ENCODE data around the gene CTNNA2.

The CTNNA2 gene

DNA sequence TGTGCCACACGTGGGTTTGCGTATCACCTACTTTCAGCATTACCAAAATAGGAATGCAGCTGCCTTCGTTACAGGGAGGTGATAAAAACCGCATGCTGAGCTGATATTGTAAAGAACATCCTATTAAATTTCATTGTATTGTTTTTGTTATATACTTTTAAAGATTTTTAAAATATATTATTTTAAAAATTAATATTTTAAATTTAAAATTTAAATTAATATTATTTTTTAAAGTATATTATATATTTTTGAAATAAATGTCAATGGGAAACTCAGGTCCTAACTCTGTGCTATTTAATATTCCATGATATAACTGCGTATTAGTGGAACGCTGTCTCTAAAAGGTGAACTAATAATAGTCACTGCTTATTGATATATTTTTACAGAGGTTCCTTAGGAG is 51.2 kb downstream of the CTNNA2 start:
- Histone ChIP-seq H3K27me3 (no peaks in the 10 kb centered on the region), H3K4me1 (no peaks in the 10 kb centered on the region), H3K9me3 (replicated peaks in 1 of 11) (peaks cover 0 to 13% (median 0%) of the 10 kb centered on the region in 11 experiments; a peak in 2 of 22 replicates), H3K9ac (no peak overlapping the region), H3K4me3 (no peak overlapping the region), H3K27ac (no peak overlapping the region), H3K36me3 (no peaks in the 10 kb centered on the region), H3K4me2 (no peak overlapping the region), H4K20me1 (no peaks in the 10 kb centered on the region)
- TF ChIP-seq Cebpa-rat (IDR thresholded peaks at IDR 0.05): no peak

DNA sequence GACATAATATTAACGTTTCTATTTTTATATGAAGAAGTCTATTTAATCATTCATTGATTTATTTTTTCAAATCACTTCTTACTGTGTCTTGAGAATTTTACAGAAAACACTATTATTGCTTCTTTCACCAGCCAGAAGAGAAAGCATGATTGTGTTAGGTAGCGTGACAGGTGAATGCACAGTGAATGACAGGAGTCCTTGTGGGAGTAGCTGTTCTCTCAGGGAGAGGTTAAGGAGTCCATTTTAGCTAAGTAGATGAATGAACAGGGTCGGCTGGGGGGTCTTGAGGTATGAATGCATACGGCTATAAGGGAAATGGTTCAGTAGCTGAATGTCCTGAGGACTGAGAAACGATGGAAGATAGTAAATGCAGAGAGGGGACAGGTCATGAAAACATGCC is 56.2 kb downstream of the CTNNA2 start:
- no peaks in the 10 kb centered on the region for H4K20me1 ChIP-seq
- H3K36me3 ChIP-seq: no peaks in the 10 kb centered on the region
- H3K9ac ChIP-seq: no peak overlapping the region
- H3K4me1 ChIP-seq: no peaks in the 10 kb centered on the region
- H3K9me3 ChIP-seq (replicated peaks in 1 of 11): no peaks in the 10 kb centered on the region
- no peak overlapping the region for H3K4me3 ChIP-seq
- H3K27ac ChIP-seq: no peak overlapping the region
- H3K4me2 ChIP-seq: no peak overlapping the region
- no peaks in the 10 kb centered on the region for H3K27me3 ChIP-seq
- TF ChIP-seq Cebpa-rat (IDR thresholded peaks at IDR 0.05): no peak

DNA sequence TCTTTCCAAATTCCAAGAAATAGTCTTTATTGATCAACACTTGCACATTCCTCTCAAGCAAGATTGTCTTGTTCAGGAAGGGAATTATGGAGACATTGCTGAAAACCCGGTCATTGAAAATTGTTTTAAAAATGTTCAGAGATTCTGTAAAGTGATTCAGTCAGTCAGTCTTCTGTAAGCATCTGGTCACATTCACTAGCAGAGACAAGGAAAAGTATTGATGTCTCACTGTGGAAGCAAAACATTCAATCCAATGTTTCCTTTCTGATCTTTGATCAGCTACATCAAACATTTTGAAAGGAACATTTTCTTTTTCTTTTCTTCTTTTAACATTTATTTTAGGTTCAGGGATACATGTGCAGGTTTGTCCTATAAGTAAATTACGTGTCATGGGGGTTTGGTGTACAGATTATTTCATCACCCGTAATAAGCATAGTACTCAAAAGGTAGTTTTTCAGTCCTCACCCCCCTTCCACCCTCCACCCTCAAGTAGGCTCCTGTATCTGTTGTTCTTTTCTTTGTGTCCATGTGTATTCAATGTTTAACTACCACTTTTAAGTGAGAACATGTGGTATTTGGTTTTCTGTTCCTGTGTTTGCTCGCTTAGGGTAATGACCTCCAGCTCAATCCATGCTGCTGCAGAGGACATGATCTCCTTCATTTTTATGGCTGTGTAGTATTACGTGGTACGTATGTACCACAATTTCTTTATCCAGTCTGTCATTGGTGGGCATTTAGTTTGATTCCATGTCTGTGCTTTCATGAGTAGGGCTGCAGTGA is 61.2 kb downstream of the CTNNA2 start:
- H3K9ac ChIP-seq: no peak overlapping the region
- H3K9me3 ChIP-seq (replicated peaks in 1 of 11): no peaks in the 10 kb centered on the region
- no peaks in the 10 kb centered on the region for H3K4me1 ChIP-seq
- H3K4me3 ChIP-seq: no peak overlapping the region
- no peaks in the 10 kb centered on the region for H3K27me3 ChIP-seq
- H3K4me2 ChIP-seq: no peak overlapping the region
- no peaks in the 10 kb centered on the region for H3K36me3 ChIP-seq
- no peak overlapping the region for H3K27ac ChIP-seq
- TF ChIP-seq Cebpa-rat (IDR thresholded peaks at IDR 0.05): no peak
- no peaks in the 10 kb centered on the region for H4K20me1 ChIP-seq

DNA sequence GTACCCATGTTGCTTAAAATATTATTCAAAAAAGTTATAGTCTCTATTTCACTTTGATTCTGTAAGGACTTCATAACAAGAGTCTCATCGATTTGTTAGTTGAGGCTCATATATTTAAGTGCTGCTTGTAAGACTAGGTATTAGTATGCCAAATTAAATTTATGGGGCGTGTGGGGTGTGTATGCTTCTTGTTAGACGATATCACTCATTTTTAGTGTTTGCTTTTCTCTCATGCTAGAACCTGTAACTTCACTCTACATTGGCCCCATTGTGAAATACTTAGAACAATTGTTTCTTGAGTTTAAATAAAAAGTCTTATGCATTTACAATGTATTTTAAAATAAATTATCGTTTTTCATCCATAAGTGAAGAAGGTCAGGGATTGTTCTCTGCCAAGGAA is 63.6 kb downstream of the CTNNA2 start:
- Histone ChIP-seq H3K36me3 (no peaks in the 10 kb centered on the region), H3K4me2 (no peak overlapping the region), H3K4me1 (no peaks in the 10 kb centered on the region), H3K27ac (no peak overlapping the region), H4K20me1 (no peaks in the 10 kb centered on the region), H3K9me3 (replicated peaks in 1 of 11) (no peaks in the 10 kb centered on the region), H3K9ac (no peak overlapping the region), H3K27me3 (no peaks in the 10 kb centered on the region), H3K4me3 (no peak overlapping the region)
- TF ChIP-seq Cebpa-rat (IDR thresholded peaks at IDR 0.05): no peak

DNA sequence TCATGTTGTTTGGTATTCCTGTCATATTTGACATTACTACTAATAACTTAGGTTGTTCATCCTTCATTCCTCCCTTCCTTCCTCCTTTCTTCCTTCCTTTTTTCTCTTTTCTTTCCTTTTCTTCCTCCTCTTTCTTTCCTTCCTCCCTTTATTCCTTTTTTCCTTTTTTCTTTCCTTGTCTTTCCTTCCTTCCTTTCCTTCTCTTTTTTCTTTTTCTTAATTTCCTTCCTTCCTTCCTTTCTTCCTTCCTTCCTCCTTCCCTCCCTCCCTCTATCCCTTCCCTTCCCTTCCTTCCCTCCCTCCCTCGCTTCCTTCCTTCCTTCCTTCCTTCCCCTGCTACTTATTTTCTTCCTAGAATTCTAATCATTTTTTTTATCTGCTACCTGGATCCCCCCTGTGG is 66.1 kb downstream of the CTNNA2 start:
- no peaks in the 10 kb centered on the region for H3K27me3 ChIP-seq
- no peaks in the 10 kb centered on the region for H3K36me3 ChIP-seq
- no peak overlapping the region for H3K9ac ChIP-seq
- TF ChIP-seq Cebpa-rat (IDR thresholded peaks at IDR 0.05): no peak
- no peak overlapping the region for H3K27ac ChIP-seq
- H3K4me1 ChIP-seq: no peaks in the 10 kb centered on the region
- H4K20me1 ChIP-seq: no peaks in the 10 kb centered on the region
- H3K9me3 ChIP-seq (replicated peaks in 1 of 11): no peaks in the 10 kb centered on the region
- no peak overlapping the region for H3K4me3 ChIP-seq
- no peak overlapping the region for H3K4me2 ChIP-seq

DNA sequence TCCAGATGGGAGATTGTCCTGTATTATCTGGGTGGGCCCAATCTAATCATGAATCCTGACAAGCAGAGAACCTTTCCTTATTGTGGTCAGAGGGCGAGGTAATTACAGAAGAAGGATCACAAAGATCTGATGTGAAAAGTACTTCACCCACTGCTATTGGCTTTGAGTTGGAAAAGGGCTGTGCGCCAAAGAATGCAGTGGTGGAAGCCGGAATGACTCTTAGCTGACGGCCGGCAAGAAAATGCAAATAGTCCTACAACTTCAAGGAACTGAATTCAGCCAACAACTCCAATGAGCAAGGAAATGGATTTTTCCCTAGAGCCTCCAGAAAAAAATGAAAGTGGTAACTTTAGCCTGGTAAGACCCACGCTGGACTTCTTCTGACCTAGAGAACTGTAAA is 67.3 kb downstream of the CTNNA2 start:
- no peak overlapping the region for H3K27ac ChIP-seq
- no peak for TF ChIP-seq Cebpa-rat (IDR thresholded peaks at IDR 0.05)

DNA sequence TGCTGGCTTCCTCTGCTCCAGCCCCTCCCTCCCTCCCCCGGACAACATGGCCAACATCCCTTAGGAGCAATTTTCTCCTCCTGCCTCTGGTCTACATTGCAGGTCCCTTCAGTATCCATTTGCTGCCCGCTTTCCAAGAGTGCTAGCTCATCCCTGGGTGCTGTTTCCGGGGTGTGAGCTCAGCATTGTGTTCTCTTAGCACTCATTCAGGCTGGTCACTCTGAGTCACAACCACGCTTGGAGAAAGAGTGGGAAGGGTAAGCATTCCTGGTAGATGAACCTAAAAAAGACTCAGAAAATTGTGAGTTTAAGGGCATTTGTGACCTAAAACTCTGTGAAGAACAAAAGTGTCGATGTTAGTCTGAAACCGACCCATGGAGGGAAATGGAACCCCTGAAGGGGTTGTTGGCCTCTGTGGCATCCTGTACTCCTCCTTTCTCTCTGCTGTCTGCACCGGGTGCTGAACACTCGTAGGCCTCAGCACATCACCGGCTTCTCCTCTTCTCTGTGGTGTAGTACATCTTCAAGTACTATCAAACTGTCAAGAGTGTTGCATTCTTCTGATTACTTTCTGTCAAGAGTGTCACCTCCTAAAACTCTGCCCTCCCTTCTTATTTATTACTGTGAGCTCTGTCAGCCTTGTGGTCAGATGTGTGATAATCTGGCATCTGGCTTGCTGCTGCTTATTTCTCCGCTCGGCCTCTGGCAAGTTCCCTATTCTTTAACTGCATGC is 73.0 kb downstream of the CTNNA2 start:
- no peaks in the 10 kb centered on the region for H3K27me3 ChIP-seq
- H4K20me1 ChIP-seq: no peaks in the 10 kb centered on the region
- no peak for TF ChIP-seq Cebpa-rat (IDR thresholded peaks at IDR 0.05)
- H3K27ac ChIP-seq: no peak overlapping the region
- no peak overlapping the region for H3K4me3 ChIP-seq
- peak overlapping the region in 1 of 11 experiments; percentile 33; a peak in 1 of 22 replicates for H3K4me2 ChIP-seq
- no peaks in the 10 kb centered on the region for H3K36me3 ChIP-seq
- H3K9ac ChIP-seq: no peak overlapping the region
- peaks cover 0 to 22% (median 7%) of the 10 kb centered on the region in 10 experiments; a peak in 10 of 20 replicates for H3K4me1 ChIP-seq
- no peaks in the 10 kb centered on the region for H3K9me3 ChIP-seq (replicated peaks in 1 of 11)

More for the DNA sequence above, 67.3 kb downstream of the CTNNA2 start:
- Histone ChIP-seq H3K27me3 (no peaks in the 10 kb centered on the region), H4K20me1 (no peaks in the 10 kb centered on the region), H3K4me2 (no peak overlapping the region), H3K4me3 (no peak overlapping the region), H3K4me1 (no peaks in the 10 kb centered on the region), H3K9me3 (replicated peaks in 1 of 11) (no peaks in the 10 kb centered on the region), H3K36me3 (no peaks in the 10 kb centered on the region), H3K9ac (no peak overlapping the region)

DNA sequence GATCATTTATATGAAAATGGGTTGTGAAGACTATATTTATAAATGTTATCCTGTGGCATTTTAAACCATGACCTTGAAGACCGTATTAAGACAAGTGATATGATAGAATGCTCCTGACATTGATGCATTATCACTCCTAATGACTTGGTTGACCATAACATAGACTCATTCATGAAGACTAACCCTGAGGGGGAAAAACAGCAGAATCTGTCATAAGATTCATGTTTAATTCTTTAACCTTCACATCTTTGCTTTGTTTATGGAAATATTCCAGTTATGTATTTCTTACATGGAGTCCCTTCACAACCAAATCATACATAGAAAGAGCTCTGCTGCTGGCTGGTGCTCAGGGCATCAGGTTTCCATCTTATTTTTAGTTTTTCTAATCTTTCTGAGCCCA is 78.4 kb downstream of the CTNNA2 start:
- H3K4me1 ChIP-seq: peaks cover 0 to 16% (median 7%) of the 10 kb centered on the region in 10 experiments; a peak in 10 of 20 replicates
- TF ChIP-seq Cebpa-rat (IDR thresholded peaks at IDR 0.05): no peak
- H3K4me3 ChIP-seq: no peak overlapping the region

DNA sequence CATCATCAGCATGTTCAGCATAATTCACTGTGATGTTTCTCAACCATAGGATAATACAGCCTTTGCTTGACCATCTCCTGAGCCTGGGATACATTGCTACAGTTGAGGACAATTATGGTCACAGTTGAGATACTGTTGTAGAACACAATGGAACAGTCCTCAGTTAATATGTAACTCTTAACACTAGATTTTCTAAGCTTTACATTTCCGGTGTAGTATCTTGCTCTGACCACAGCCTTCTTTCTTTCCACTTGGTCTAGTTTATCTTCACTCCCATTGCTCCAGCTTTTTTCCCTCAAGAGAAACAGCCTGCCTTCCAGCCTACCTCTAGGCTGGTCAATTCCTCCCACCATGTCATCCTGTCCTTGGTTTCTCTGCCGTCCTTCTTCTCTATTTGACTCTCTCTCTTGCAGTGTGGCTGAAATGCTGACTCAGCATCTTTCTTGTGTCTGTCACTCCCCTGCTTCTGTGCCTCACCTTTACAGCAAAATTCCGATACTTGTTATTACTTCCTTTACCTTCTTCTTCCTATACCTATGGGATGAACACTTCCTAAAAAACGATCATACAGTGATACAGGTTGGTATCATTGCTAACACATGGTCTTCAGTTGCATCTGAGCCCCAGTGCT is 80.5 kb downstream of the CTNNA2 start:
- Histone ChIP-seq H3K27ac (no peak overlapping the region), H3K4me3 (no peak overlapping the region), H3K4me2 (no peak overlapping the region), H3K4me1 (no peaks in the 10 kb centered on the region), H3K9me3 (replicated peaks in 1 of 11) (no peaks in the 10 kb centered on the region), H3K9ac (no peak overlapping the region), H3K36me3 (no peaks in the 10 kb centered on the region), H3K27me3 (no peaks in the 10 kb centered on the region), H4K20me1 (no peaks in the 10 kb centered on the region)
- no peak for TF ChIP-seq Cebpa-rat (IDR thresholded peaks at IDR 0.05)

More for the DNA sequence above, 78.4 kb downstream of the CTNNA2 start:
- no peak overlapping the region for H3K4me2 ChIP-seq
- no peak overlapping the region for H3K9ac ChIP-seq
- no peak overlapping the region for H3K27ac ChIP-seq
- no peaks in the 10 kb centered on the region for H3K9me3 ChIP-seq (replicated peaks in 1 of 11)
- no peaks in the 10 kb centered on the region for H4K20me1 ChIP-seq
- no peaks in the 10 kb centered on the region for H3K27me3 ChIP-seq
- H3K36me3 ChIP-seq: no peaks in the 10 kb centered on the region
